Measurements from ENCODE around the gene RPL31. TPM values are rescaled to one million over a fixed set of nuclear protein-coding genes. Genes with fewer than 3 reads are reported as not detected.

Gene RPL31
- total RNA-seq, 1 experiment from 2014 or later, result 864 TPM

Other genes starting within 250 kb of the RPL31 start
- gene NPAS2, start 182.2 kb upstream of the RPL31 start, total RNA-seq (2014; rRNA removed; shearing (Covaris generic)), result 3.6 and 5.3 TPM in 2 replicates
- 5.1 and 9.3 TPM in 2 replicates for gene TBC1D8, start 149.1 kb downstream of the RPL31 start, total RNA-seq (2014; rRNA removed; shearing (Covaris generic))